Gastroesophageal sphincter (tissue), 3 donors: ENCODE results near the gene SSBP3.

Source experiments
- EP300 ChIP-seq: sonication (generic); formaldehyde crosslinking; IDR thresholded peaks from one replicate; pipeline ENCODE4 v1.6.1; 2017; ENCODE audit warnings: antibody characterized with exemption, mild to moderate bottlenecking
- POLR2AphosphoS5 ChIP-seq: sonication (generic); formaldehyde crosslinking; IDR thresholded peaks from one replicate; pipeline ENCODE4 v1.6.1; 2017; ENCODE audit warnings: antibody characterized with exemption
- TF ChIP-seq, protein P1 (sequence below), 4 experiments: fragments of 200-600 bp in 2 of 4; fragments of 450-650 bp in 2 of 4; sonication (generic) in 1 of 4; IDR thresholded peaks; one replicate each; pipeline ENCODE4 v1.5.1; 2017 to 2019; ENCODE audit warnings: antibody characterized with exemption in 4 of 4, mild to moderate bottlenecking in 2 of 4, moderate library complexity in 2 of 4

DNA sequence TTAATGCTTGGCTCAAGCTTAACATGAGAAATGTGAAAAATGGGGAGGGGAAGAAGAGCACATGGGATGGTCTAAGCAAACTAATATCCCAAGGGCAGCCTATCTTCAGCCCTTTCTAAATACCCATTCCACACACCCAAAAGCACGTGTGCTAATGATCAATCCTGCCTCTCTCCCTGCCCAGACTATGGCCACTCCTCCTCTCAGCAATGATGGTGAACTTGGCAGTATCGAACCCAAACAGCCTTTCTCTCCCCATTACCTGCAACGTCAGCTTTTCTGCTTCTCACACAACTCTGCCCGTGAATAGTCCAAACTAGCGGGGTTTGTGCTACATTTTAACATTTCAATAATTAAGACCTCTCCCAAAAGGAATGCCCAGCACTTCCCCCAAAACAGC, 41.6 kb downstream of the SSBP3 start:
- TF ChIP-seq, protein P1, sequence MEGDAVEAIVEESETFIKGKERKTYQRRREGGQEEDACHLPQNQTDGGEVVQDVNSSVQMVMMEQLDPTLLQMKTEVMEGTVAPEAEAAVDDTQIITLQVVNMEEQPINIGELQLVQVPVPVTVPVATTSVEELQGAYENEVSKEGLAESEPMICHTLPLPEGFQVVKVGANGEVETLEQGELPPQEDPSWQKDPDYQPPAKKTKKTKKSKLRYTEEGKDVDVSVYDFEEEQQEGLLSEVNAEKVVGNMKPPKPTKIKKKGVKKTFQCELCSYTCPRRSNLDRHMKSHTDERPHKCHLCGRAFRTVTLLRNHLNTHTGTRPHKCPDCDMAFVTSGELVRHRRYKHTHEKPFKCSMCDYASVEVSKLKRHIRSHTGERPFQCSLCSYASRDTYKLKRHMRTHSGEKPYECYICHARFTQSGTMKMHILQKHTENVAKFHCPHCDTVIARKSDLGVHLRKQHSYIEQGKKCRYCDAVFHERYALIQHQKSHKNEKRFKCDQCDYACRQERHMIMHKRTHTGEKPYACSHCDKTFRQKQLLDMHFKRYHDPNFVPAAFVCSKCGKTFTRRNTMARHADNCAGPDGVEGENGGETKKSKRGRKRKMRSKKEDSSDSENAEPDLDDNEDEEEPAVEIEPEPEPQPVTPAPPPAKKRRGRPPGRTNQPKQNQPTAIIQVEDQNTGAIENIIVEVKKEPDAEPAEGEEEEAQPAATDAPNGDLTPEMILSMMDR (IDR thresholded peaks at IDR 0.05) = no peak
- TF ChIP-seq POLR2AphosphoS5 (no peak), EP300 (no peak)
